Activated B cell treated with CpG ODN at 0.5 μM for 24 hours (primary cell): ENCODE results near the gene GGA2. TPM values are rescaled to one million over a fixed set of nuclear protein-coding genes. Genes with fewer than 3 reads are reported as not detected.
A peak's percentile ranks its signal among the peaks of the same experiment; 100 is the strongest.

Experiments
- ATAC-seq: fragments of 200-7000 bp; cut with Tn5 transposase; one replicate; pipeline ENCODE4 v1.10.0; 2021; ENCODE audit warnings: low read depth, mild to moderate bottlenecking, moderate library complexity
- CTCF ChIA-PET: fragments of 350-600 bp; sonication (Branson Sonifier 250); formaldehyde crosslinking; loops from one replicate; lab custom pipeline; 2021; ENCODE audit warnings: antibody characterized with exemption; lab: Charles Lee
- POLR2A ChIA-PET: fragments of 350-600 bp; sonication (Branson Sonifier 250); formaldehyde crosslinking; loops from one replicate; lab custom pipeline; 2021; ENCODE audit warnings: antibody characterized with exemption; lab: Charles Lee
- DNase-seq: peaks from one replicate; pipeline ENCODE4 v3.0.0; 2022
- H3K27ac Mint-ChIP-seq: one replicate; pipeline ENCODE4 v1.8.0; 2020; ENCODE audit warnings: mixed read lengths
- H3K27me3 Mint-ChIP-seq: one replicate; pipeline ENCODE4 v1.8.0; 2021; ENCODE audit warnings: mixed read lengths
- H3K36me3 Mint-ChIP-seq: one replicate; pipeline ENCODE4 v1.8.0; 2021; ENCODE audit warnings: low read depth, mixed read lengths
- H3K4me1 Mint-ChIP-seq: one replicate; pipeline ENCODE4 v1.8.0; 2021; ENCODE audit warnings: mixed read lengths
- H3K4me3 Mint-ChIP-seq: one replicate; pipeline ENCODE4 v1.8.0; 2020; ENCODE audit warnings: mild to moderate bottlenecking, mixed read lengths
- H3K9me3 Mint-ChIP-seq: one replicate; pipeline ENCODE4 v1.8.0; 2020; ENCODE audit warnings: mixed read lengths
- CTCF ChIP-seq: fragments of 200-600 bp; IDR thresholded peaks from one replicate; pipeline ENCODE4 v1.8.0; 2022; ENCODE audit warnings: antibody characterized with exemption, mild to moderate bottlenecking
- intact Hi-C: fragments of 100-400 bp; cut with micrococcal nuclease; formaldehyde crosslinking; loops from one replicate; pipeline ENCODE4 v1.15.1; 2024
- total RNA-seq: library from RNA; stranded (reverse); gene quantifications from 2 replicates; pipeline ENCODE4 v1.2.3, GENCODE V29; 2022

Gene GGA2
- total RNA-seq, 1 donor from 2014 or later, result 281 TPM

- ChIA-PET POLR2A (interaction anchor here (1.3 kb wide), 1 partner anchor 120 kb away, joined by 3 read pairs; the partner anchor contains the start of genes EARS2 and UBFD1), CTCF (interaction anchor here (1.0 to 5.2 kb wide), 2 partner anchors 160 to 255 kb away, joined by 6 to 64 read pairs; partner anchors contain the start of genes NDUFAB1 and SCNN1G)
- no peaks in the 10 kb centered on the region for H3K27me3 Mint-ChIP-seq
- H3K4me3 Mint-ChIP-seq, result no peak overlapping the region
- H3K4me1 Mint-ChIP-seq, result peaks cover 8% of the 10 kb centered on the region
- H3K36me3 Mint-ChIP-seq, result peaks cover 65% of the 10 kb centered on the region
- no peak for ATAC-seq
- H3K9me3 Mint-ChIP-seq, result no peaks in the 10 kb centered on the region
- no peak for TF ChIP-seq CTCF
- no peak for DNase-seq
- intact Hi-C loops, result loop anchor here (10.0 kb wide), 1 partner anchor 1732 kb away; no protein-coding TSS in a partner anchor
- H3K27ac Mint-ChIP-seq, result no peak overlapping the region
Measured at GRCh38 chr16:23436951-23437350, 73.3 kb downstream of the GGA2 start.

- POLR2A ChIA-PET, result interaction anchor here (1.3 kb wide), 1 partner anchor 122 kb away, joined by 3 read pairs; the partner anchor contains the start of genes EARS2 and UBFD1
- Mint-ChIP-seq H3K36me3 (peaks cover 57% of the 10 kb centered on the region), H3K27me3 (no peaks in the 10 kb centered on the region), H3K27ac (no peak overlapping the region), H3K9me3 (no peaks in the 10 kb centered on the region), H3K4me3 (no peak overlapping the region), H3K4me1 (peaks cover 8% of the 10 kb centered on the region)
- CTCF ChIA-PET, result interaction anchor here (0.7 to 5.2 kb wide), 22 partner anchors 8 to 265 kb away, joined by 3 to 64 read pairs (median 4); partner anchors contain the start of genes COG7, GGA2, NDUFAB1 and SCNN1G
- ATAC-seq (peak; percentile 92), DNase-seq (peak; percentile 41)
- intact Hi-C loops, result loop anchor here (10.0 kb wide), 1 partner anchor 1731 kb away; no protein-coding TSS in a partner anchor
- peak; percentile 75 for TF ChIP-seq CTCF
Measured at GRCh38 chr16:23435500-23435899, 74.8 kb downstream of the GGA2 start.

- H3K27me3 Mint-ChIP-seq, result no peaks in the 10 kb centered on the region
- ATAC-seq (peak; percentile 25), DNase-seq (peak; percentile 15)
- ChIA-PET POLR2A (interaction anchor here (0.6 kb wide), 1 partner anchor 254 kb away, joined by 7 read pairs; no protein-coding TSS in a partner anchor), CTCF (interaction anchor here (0.6 to 5.2 kb wide), 16 partner anchors 9 to 1725 kb away, joined by 3 to 64 read pairs (median 4); partner anchors contain the start of genes COG7 and SCNN1G)
- peaks cover 59% of the 10 kb centered on the region for H3K36me3 Mint-ChIP-seq
- intact Hi-C loops, result loop anchor here (1.0 to 10.0 kb wide), 2 partner anchors 252 to 1730 kb away; partner anchors contain the start of gene SCNN1G
- no peak overlapping the region for H3K27ac Mint-ChIP-seq
- H3K9me3 Mint-ChIP-seq, result no peaks in the 10 kb centered on the region
- peak; percentile 87 for TF ChIP-seq CTCF
- peaks cover 8% of the 10 kb centered on the region for H3K4me1 Mint-ChIP-seq
- H3K4me3 Mint-ChIP-seq, result no peak overlapping the region
Measured at GRCh38 chr16:23434380-23434779, 75.9 kb downstream of the GGA2 start.

- ATAC-seq, result no peak
- H3K4me1 Mint-ChIP-seq, result peaks cover 8% of the 10 kb centered on the region
- H3K36me3 Mint-ChIP-seq, result peaks cover 57% of the 10 kb centered on the region
- no peaks in the 10 kb centered on the region for H3K27me3 Mint-ChIP-seq
- H3K27ac Mint-ChIP-seq, result no peak overlapping the region
- no peaks in the 10 kb centered on the region for H3K9me3 Mint-ChIP-seq
- no peak for TF ChIP-seq CTCF
- CTCF ChIA-PET, result interaction anchor here (0.8 to 5.2 kb wide), 10 partner anchors 8 to 1849 kb away, joined by 3 to 64 read pairs (median 4); partner anchors contain the start of genes COG7 and SCNN1G
- H3K4me3 Mint-ChIP-seq, result no peak overlapping the region
- intact Hi-C loops, result loop anchor here (10.0 kb wide), 1 partner anchor 1729 kb away; no protein-coding TSS in a partner anchor
- no peak for DNase-seq
- POLR2A ChIA-PET, result interaction anchor here (0.6 to 0.7 kb wide), 2 partner anchors 98 to 253 kb away, joined by 4 to 7 read pairs; no protein-coding TSS in a partner anchor
Measured at GRCh38 chr16:23433261-23433920, 76.9 kb downstream of the GGA2 start.
